Mesodermal cell (in vitro differentiated cells): ENCODE measurements around the gene TRIM52.
A peak's percentile ranks its signal among the peaks of the same experiment; 100 is the strongest.

ENCODE experiments used
- H3K27ac ChIP-seq: 2 replicates; pipeline ENCODE4 v1.7.0; 2013; ENCODE audit warnings: mild to moderate bottlenecking, low read depth, low read length, moderate library complexity; ENCODE audit not compliant: severe bottlenecking
- H3K36me3 ChIP-seq: 2 replicates; pipeline ENCODE4 v1.7.1; 2013; ENCODE audit warnings: mild to moderate bottlenecking, low read length, moderate library complexity; ENCODE audit not compliant: control insufficient read depth, insufficient read depth
- H3K4me1 ChIP-seq: one replicate; pipeline ENCODE4 v1.7.1; 2013; ENCODE audit warnings: mild to moderate bottlenecking, low read length; ENCODE audit not compliant: insufficient read depth, control insufficient read depth, poor library complexity, severe bottlenecking
- H3K4me3 ChIP-seq: 2 replicates; pipeline ENCODE4 v1.7.0; 2013; ENCODE audit warnings: low read length, control low read depth, mild to moderate bottlenecking; ENCODE audit not compliant: insufficient read depth, poor library complexity, severe bottlenecking; ENCODE audit errors: extremely low read depth
- H3K9me3 ChIP-seq: 2 replicates; pipeline ENCODE4 v1.7.1; 2013; ENCODE audit warnings: mild to moderate bottlenecking, low read length, moderate library complexity; ENCODE audit not compliant: control insufficient read depth
- WGBS, 2 experiments: methylation state at CpG; one replicate each; pipeline ENCODE4 v1.1.5; 2013; ENCODE audit warnings: missing lambda C conversion rate in 2 of 2; ENCODE audit not compliant: insufficient coverage in 2 of 2; 5-methylcytosine and 5-hydroxymethylcytosine counted together

The TRIM52 gene

DNA sequence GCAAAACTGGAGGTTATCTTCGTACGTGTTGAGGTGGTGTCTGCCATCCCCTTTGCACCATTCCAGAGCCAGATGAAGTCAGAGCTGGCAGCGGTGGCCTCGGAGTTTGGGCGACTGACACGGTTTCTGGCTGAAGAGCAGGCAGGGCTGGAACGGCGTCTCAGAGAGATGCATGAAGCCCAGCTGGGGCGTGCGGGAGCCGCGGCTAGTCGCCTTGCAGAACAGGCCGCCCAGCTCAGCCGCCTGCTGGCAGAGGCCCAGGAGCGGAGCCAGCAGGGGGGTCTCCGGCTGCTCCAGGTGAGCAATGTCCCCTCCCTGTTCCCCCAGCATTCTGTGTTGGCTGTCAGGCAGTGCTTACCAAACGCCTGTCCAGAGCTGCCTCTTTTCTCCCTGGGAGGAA, 28.4 kb downstream of the TRIM52 start:
- Histone ChIP-seq H3K36me3 (peaks cover 79% of the 10 kb centered on the region), H3K4me1 (no peaks in the 10 kb centered on the region), H3K27ac (no peak overlapping the region), H3K4me3 (no peak overlapping the region), H3K9me3 (no peaks in the 10 kb centered on the region)
- 93 to 97% methylated on average over 13 to 15 of the region's 18 CpGs for WGBS, 2 experiments

DNA sequence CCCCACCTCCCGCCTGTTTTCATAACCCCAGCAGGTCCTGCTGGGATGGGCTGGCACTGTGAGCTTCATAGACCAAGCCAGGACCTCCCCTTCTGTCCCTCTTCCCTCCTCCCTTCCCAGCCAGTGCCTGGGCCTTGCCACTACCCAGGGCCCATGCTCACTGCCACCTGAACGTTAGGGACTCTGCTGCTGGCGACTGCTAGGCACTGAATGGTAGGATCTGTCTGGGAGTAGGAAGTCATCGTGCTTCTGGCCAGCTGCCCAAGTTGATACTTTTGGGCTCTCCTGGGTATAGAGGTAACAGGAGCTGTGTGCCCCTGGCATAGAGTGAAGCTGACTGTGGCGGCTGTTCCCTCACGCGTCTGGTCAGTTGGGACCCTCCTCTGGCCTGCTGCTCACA, 29.5 kb downstream of the TRIM52 start:
- Histone ChIP-seq H3K4me3 (no peak overlapping the region), H3K36me3 (peaks cover 78% of the 10 kb centered on the region), H3K9me3 (no peaks in the 10 kb centered on the region), H3K27ac (no peak overlapping the region), H3K4me1 (no peaks in the 10 kb centered on the region)
- 84 to 97% methylated on average over 4 to 7 of the region's 7 CpGs for WGBS, 2 experiments

- Histone ChIP-seq H3K4me1 (no peaks in the 10 kb centered on the region), H3K36me3 (peaks cover 72% of the 10 kb centered on the region)
- WGBS, 2 experiments: 89 to 93% methylated on average over 5 to 6 of the region's 6 CpGs
Observed at GRCh38 chr5:181230551-181230950, 30.4 kb downstream of the TRIM52 start.

DNA sequence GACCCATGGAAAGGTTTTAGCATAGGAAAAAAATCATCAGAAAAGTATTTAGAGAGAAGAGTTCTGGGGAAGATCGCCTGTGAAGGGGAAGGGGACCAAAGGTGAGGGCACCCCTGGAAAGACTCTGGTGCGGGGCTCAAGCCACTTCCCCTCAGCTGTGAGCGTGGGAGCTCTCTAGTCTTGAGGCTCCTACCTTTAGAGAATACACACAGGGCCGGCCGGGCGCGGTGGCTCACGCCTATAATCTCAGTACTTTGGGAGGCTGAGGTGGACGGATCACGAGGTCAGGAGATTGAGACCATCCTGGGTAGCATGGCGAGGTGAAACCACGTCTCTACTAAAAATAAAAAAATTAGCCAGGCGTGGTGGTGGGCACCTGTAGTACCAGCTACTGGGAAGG, 30.9 kb downstream of the TRIM52 start:
- Histone ChIP-seq H3K36me3 (peaks cover 73% of the 10 kb centered on the region), H3K4me1 (no peaks in the 10 kb centered on the region), H3K9me3 (no peaks in the 10 kb centered on the region), H3K4me3 (no peak overlapping the region), H3K27ac (no peak overlapping the region)
- 90 to 95% methylated on average over 13 of the region's 13 CpGs for WGBS, 2 experiments

More at GRCh38 chr5:181230551-181230950, 30.4 kb downstream of the TRIM52 start:
- H3K9me3 ChIP-seq: no peaks in the 10 kb centered on the region
- no peak overlapping the region for H3K4me3 ChIP-seq
- H3K27ac ChIP-seq: no peak overlapping the region

DNA sequence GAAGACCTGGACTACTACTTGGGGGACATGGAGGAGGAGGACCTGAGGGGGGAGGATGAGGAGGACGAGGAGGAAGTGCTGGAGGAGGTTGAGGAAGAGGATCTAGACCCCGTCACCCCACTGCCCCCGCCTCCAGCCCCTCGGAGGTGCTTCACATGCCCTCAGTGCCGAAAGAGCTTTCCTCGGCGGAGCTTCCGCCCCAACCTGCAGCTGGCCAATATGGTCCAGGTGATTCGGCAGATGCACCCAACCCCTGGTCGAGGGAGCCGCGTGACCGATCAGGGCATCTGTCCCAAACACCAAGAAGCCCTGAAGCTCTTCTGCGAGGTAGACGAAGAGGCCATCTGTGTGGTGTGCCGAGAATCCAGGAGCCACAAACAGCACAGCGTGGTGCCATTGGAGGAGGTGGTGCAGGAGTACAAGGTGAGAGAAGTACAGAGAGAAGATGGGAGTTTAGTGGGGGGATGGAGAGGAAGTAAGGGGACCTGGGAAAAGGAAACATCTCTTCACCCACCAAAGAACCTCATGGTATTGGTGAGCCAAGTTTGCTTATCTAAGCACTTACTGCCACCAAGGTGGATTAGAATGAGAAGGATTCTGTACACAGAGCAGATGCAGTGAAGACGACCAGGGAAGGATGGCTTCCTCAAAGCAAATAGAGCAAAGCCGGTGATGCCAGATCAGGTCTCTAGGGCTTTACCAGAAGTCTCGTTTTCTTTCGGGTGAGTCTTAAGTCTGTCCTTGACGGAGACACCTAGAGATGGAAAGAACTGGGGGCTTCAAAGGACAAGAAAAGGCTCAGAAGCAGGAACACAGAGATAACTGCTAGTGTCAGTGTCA, 36.3 kb downstream of the TRIM52 start:
- Histone ChIP-seq H3K4me1 (no peaks in the 10 kb centered on the region), H3K27ac (peak overlapping the region; percentile 97), H3K36me3 (peaks cover 36% of the 10 kb centered on the region), H3K9me3 (no peaks in the 10 kb centered on the region), H3K4me3 (peak overlapping the region; percentile 73)
- 89 to 91% methylated on average over 19 to 22 of the region's 22 CpGs for WGBS, 2 experiments

GRCh38 chr5:181223729-181224389, 37.1 kb downstream of the TRIM52 start:
- peak overlapping the region; percentile 97 for H3K27ac ChIP-seq
- 7% methylated on average over 15 to 16 of the region's 31 CpGs for WGBS, 2 experiments
- H3K9me3 ChIP-seq: no peaks in the 10 kb centered on the region
- H3K36me3 ChIP-seq: peaks cover 28% of the 10 kb centered on the region
- H3K4me3 ChIP-seq: peak overlapping the region; percentile 73
- H3K4me1 ChIP-seq: no peaks in the 10 kb centered on the region

- Histone ChIP-seq H3K4me3 (peak within 1 kb of the TSS; percentile 73), H3K27ac (peak within 1 kb of the TSS; percentile 97), H3K36me3 (peaks cover 26% of the 10 kb centered on the region), H3K9me3 (no peaks in the 10 kb centered on the region), H3K4me1 (no peaks in the 10 kb centered on the region)
- WGBS, 2 experiments: 0 to 1% methylated on average over 28 to 32 of the region's 59 CpGs
Observed at GRCh38 chr5:181223058-181223728, 37.8 kb downstream of the TRIM52 start, which contains the start of gene TRIM41. Gene TRIM41 (plus strand): TSS chr5:181223281. CDS start chr5:181224000, 719 bp downstream.

DNA sequence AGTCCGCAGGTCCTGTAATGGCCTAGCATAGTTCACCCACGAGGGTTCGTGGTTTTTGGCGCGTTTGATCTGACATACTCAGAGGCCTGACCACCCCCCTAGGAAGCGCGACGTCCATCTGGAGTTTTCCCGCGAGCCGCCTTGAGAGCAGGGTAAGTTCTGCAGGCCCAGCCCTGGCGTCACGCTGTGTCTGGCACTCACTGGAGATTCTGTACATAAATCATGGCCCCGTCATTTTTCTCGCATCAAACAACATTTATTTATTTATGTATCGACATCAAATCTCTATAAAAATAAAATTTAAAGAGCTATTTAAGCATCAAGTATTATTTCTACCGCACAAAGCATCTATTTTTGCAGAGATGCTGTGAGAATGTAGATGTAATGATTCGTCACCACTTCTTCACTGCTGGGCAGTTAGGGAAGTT, 38.3 kb downstream of the TRIM52 start:
- Histone ChIP-seq H3K27ac (peak overlapping the region; percentile 97), H3K4me3 (peak overlapping the region; percentile 73), H3K4me1 (no peaks in the 10 kb centered on the region), H3K36me3 (peaks cover 24% of the 10 kb centered on the region), H3K9me3 (no peaks in the 10 kb centered on the region)
- 0% methylated on average over 11 to 12 of the region's 18 CpGs for WGBS, 2 experiments

DNA sequence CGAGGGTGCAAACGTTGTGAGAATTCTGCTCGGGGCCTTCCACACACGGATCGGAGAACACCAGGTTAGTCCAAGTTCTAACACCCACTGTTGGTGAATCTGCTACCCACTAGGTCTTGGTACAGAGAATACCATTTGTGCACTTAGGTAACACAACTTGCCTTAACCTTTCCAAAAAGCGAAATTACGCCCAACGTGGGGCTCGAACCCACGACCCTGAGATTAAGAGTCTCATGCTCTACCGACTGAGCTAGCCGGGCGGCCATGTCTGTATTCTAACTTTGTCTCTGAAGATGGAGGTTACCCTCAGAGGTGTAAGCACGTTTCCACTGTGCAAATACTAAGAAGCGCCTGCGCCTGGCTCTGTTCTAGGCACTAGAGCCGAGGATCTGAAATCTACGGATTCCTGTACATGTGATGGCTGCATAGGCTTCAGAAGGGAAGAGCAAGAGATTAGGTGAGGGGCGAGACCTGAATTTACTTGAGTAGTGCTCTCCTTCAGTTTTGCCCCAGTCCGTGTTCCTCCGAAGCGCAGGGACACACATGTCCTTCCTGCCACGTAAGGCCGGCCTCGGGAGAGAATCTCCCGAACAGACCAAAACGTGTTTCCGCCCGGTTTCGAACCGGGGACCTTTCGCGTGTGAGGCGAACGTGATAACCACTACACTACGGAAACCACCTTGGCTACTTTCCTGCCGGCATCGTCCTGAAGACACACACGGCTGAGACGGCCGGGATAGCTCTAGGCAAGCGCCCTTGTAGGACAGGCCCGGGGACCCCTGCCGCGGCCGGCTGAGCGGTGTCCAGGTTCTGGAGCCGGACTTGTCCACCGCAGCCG, 38.9 kb downstream of the TRIM52 start:
- Histone ChIP-seq H3K36me3 (peaks cover 18% of the 10 kb centered on the region), H3K9me3 (no peaks in the 10 kb centered on the region), H3K4me1 (no peaks in the 10 kb centered on the region), H3K27ac (peak overlapping the region; percentile 97), H3K4me3 (peak overlapping the region; percentile 73)
- WGBS, 2 experiments: 2 to 3% methylated on average over 49 to 50 of the region's 50 CpGs
